KMS-11 (cell line): ENCODE results near the gene RPL29.

Experiments
- H2AFZ ChIP-seq: fragments of 200-600 bp; sonication (generic); 2 replicates; pipeline ENCODE4 v1.6.1; 2016; ENCODE audit warnings: antibody characterized with exemption, mixed run types, low read depth
- H3K27ac ChIP-seq: fragments of 200-600 bp; sonication (generic); 2 replicates; pipeline ENCODE4 v1.6.1; 2016; ENCODE audit warnings: mild to moderate bottlenecking, mixed run types
- H3K27me3 ChIP-seq: fragments of 200-600 bp; sonication (generic); 2 replicates; pipeline ENCODE4 v1.6.1; 2017; ENCODE audit warnings: mild to moderate bottlenecking, low read depth, mixed run types, moderate library complexity; ENCODE audit not compliant: insufficient read depth
- H3K36me3 ChIP-seq: fragments of 200-600 bp; sonication (generic); 2 replicates; pipeline ENCODE4 v1.6.1; 2017; ENCODE audit warnings: mild to moderate bottlenecking, mixed run types; ENCODE audit not compliant: insufficient read depth
- H3K4me1 ChIP-seq: fragments of 200-600 bp; sonication (generic); 2 replicates; pipeline ENCODE4 v1.6.1; 2016; ENCODE audit warnings: mild to moderate bottlenecking, low read depth, mixed run types; ENCODE audit not compliant: poor library complexity, severe bottlenecking
- H3K4me2 ChIP-seq: fragments of 200-600 bp; sonication (generic); 2 replicates; pipeline ENCODE4 v1.7.0; 2016; ENCODE audit warnings: mild to moderate bottlenecking, mixed run types
- H3K4me3 ChIP-seq: fragments of 200-600 bp; sonication (generic); IDR thresholded peaks from 2 replicates; pipeline ENCODE4 v1.6.1; 2017; ENCODE audit warnings: low read depth, low read length, mixed read lengths; ENCODE audit not compliant: insufficient read depth
- H3K79me2 ChIP-seq: fragments of 200-600 bp; sonication (generic); 2 replicates; pipeline ENCODE4 v1.6.1; 2016; ENCODE audit warnings: low read depth, mixed run types; ENCODE audit not compliant: insufficient read depth
- H3K9ac ChIP-seq: fragments of 200-600 bp; sonication (generic); 2 replicates; pipeline ENCODE4 v1.6.1; 2016; ENCODE audit warnings: mild to moderate bottlenecking, mixed run types
- H4K20me1 ChIP-seq: fragments of 200-600 bp; sonication (generic); 2 replicates; pipeline ENCODE4 v1.6.1; 2016; ENCODE audit warnings: mild to moderate bottlenecking, mixed run types; ENCODE audit not compliant: insufficient read depth
- TF ChIP-seq, protein P1 (sequence below): fragments of 200-600 bp; sonication (generic); conservative IDR thresholded peaks from 2 replicates; pipeline ENCODE4 v1.6.1; 2017; ENCODE audit warnings: low read depth, mild to moderate bottlenecking, antibody characterized with exemption, low read length, moderate library complexity, mixed read lengths

Gene RPL29

DNA sequence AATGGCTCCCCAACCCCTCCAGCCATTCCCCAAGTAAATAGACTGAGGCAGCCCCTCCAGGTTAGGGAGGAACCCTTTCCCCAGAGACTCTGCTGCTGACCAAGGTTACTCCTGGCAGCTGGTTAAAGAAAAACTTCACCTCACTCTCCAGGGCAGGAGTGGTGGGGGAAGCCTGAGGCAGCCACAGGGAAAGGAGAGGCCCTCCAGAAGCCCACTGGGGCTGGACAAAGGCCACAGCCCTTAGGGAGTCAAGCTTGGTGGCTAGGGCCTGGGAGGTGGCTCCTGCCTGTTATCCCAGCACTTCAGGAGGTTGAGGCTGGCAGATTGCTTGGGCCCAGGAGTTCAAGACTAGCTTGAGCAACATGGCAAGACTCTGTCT is 11.4 kb downstream of the RPL29 start:
- Histone ChIP-seq H3K36me3 (no peaks in the 10 kb centered on the region), H2AFZ (no peak overlapping the region), H3K27ac (no peak overlapping the region), H3K79me2 (no peaks in the 10 kb centered on the region), H3K27me3 (no peaks in the 10 kb centered on the region), H3K4me1 (peaks cover 4% of the 10 kb centered on the region), H3K9ac (no peak overlapping the region), H4K20me1 (no peaks in the 10 kb centered on the region), H3K4me2 (no peak overlapping the region), H3K4me3 (no peak overlapping the region)
- TF ChIP-seq, protein P1, sequence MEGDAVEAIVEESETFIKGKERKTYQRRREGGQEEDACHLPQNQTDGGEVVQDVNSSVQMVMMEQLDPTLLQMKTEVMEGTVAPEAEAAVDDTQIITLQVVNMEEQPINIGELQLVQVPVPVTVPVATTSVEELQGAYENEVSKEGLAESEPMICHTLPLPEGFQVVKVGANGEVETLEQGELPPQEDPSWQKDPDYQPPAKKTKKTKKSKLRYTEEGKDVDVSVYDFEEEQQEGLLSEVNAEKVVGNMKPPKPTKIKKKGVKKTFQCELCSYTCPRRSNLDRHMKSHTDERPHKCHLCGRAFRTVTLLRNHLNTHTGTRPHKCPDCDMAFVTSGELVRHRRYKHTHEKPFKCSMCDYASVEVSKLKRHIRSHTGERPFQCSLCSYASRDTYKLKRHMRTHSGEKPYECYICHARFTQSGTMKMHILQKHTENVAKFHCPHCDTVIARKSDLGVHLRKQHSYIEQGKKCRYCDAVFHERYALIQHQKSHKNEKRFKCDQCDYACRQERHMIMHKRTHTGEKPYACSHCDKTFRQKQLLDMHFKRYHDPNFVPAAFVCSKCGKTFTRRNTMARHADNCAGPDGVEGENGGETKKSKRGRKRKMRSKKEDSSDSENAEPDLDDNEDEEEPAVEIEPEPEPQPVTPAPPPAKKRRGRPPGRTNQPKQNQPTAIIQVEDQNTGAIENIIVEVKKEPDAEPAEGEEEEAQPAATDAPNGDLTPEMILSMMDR = no peak

- Histone ChIP-seq H4K20me1 (no peaks in the 10 kb centered on the region), H2AFZ (peak overlapping the region; percentile 58; the same call in 1 of the 2 replicates), H3K4me1 (peaks cover 4% of the 10 kb centered on the region), H3K9ac (peak overlapping the region; percentile 79), H3K27me3 (no peaks in the 10 kb centered on the region), H3K4me2 (peak overlapping the region; percentile 94; the same call in 1 of the 2 replicates), H3K27ac (peak overlapping the region; percentile 73), H3K36me3 (no peaks in the 10 kb centered on the region), H3K4me3 (peak overlapping the region; percentile 68), H3K79me2 (no peaks in the 10 kb centered on the region)
- TF ChIP-seq, protein P1 = no peak
These were observed 12.0 kb downstream of the RPL29 start for GRCh38 chr3:51983578-51984268.

DNA sequence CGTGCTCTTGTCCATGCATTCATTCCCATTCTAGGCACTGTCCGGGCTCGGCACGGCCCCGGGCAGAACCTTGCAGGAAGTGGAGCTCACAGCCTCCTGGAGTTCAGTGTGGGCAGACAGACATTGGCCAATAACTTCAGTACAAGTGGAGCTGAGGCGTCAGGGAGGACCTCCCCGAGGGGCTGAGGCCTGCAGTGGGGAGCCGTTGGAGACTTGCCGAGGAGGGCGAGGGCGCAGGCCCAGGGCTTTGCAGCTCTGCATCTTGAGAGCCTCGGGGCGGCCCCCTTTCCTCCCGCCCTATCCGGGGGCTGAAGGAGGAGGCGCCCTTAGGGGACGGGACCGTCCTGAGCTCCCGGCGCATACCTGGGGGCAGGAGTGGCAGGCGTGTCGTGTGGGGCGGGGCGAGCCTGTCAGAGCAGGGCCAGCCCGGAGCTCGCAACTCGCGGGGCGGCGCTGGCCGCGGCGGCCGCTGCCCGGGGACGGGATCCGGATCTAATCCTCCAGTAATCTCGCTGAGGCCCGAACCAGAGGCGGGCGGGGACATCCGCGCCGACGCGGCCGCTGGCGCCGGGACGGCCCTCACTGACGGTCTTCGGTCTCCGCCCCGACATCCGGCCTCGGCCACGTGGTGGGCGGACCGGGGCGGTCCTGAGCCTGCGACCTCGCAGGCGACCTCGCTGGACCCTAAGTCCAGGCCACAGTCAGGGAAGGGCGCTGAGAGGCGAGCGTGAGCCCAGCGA is 12.7 kb downstream of the RPL29 start, which contains the start of gene ACY1:
Gene ACY1 (plus strand): TSS at position 698 of the 740 bp plus-strand sequence. CDS start 530 bp downstream, outside the sequence.
- H4K20me1 ChIP-seq = no peaks in the 10 kb centered on the region
- peak within 1 kb of the TSS; percentile 68 for H3K4me3 ChIP-seq
- no peaks in the 10 kb centered on the region for H3K36me3 ChIP-seq
- H3K27me3 ChIP-seq = no peaks in the 10 kb centered on the region
- H3K9ac ChIP-seq = peak within 1 kb of the TSS; percentile 79
- TF ChIP-seq, protein P1 = 0 out of 2 replicates have a peak, but pooled peaks have one; percentile 24
- peak within 1 kb of the TSS; percentile 73 for H3K27ac ChIP-seq
- peaks cover 4% of the 10 kb centered on the region for H3K4me1 ChIP-seq
- peak within 1 kb of the TSS; percentile 58 for H2AFZ ChIP-seq
- peak within 1 kb of the TSS; percentile 94 for H3K4me2 ChIP-seq
- H3K79me2 ChIP-seq = no peaks in the 10 kb centered on the region

DNA sequence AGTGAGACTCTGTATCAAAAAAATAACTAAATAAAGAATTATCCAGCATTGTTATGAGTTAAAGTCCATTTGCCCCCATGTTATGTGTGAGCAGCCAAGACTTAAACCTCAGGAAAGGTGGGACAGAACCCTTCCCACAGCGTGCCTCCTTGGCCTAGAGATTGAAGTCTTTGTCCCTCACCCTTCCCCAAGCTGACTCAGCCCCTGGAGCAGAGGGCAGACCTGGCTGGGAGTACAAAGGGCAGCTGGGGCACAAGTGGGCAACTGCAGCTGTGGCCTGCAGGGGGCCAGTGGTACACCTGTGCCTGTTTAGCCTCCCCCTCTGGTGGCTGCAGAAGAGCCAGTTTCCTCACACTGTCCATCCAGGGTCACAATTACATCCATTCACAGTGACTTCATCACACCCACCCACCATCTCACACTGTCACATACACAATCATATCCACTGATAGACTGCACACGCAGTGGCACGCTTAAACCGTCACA is 13.3 kb downstream of the RPL29 start:
- peaks cover 4% of the 10 kb centered on the region for H3K4me1 ChIP-seq

More for the DNA sequence above, 13.3 kb downstream of the RPL29 start:
- H3K79me2 ChIP-seq = no peaks in the 10 kb centered on the region
- TF ChIP-seq, protein P1 = peak; percentile 51
- H3K36me3 ChIP-seq = no peaks in the 10 kb centered on the region
- no peaks in the 10 kb centered on the region for H3K27me3 ChIP-seq
- peak overlapping the region; percentile 73 for H3K27ac ChIP-seq
- H3K4me3 ChIP-seq = peak overlapping the region; percentile 68
- H3K4me2 ChIP-seq = peak overlapping the region; percentile 94
- peak overlapping the region; percentile 79 for H3K9ac ChIP-seq
- H2AFZ ChIP-seq = peak overlapping the region; percentile 58
- H4K20me1 ChIP-seq = no peaks in the 10 kb centered on the region
